Body of pancreas (tissue), 4 donors: ENCODE measurements around the gene ARID1A.

Experiments used
- POLR2A ChIP-seq, 3 donors: fragments of 450-650 bp; IDR thresholded peaks; one replicate each; pipeline ENCODE4 v1.6.1; 2016; ENCODE audit warnings: antibody characterized with exemption in 3 of 3, mild to moderate bottlenecking in 2 of 3
- TF ChIP-seq, protein P1 (sequence below), 7 experiments: fragments of 450-650 bp in 4 of 7; fragments of 200-600 bp in 3 of 7; sonication (generic) in 3 of 7; IDR thresholded peaks; one replicate each; pipeline ENCODE4 v1.5.1; 2016 to 2019; ENCODE audit warnings: antibody characterized with exemption in 7 of 7

DNA sequence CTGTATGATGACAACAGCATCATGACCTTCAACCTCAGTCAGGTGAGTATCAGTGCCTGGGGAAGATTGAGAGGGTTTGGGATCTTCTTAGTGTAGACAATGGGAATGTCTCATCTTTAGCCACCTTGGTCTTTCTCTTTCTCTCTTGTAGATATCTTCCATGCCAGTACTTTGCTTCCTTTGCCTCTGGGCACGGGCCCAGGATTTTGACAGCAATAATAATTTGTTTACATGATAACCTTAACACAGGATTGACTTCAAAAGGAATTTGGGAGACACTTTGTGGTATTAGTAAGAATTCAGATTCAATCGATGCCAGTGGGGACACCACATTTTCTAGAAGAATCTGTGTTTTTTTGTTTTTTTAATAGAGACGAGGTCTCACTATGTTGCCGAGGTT is 79.9 kb downstream of the ARID1A start:
- no peak for TF ChIP-seq POLR2A (IDR thresholded peaks at IDR 0.05)
- TF ChIP-seq, protein P1, sequence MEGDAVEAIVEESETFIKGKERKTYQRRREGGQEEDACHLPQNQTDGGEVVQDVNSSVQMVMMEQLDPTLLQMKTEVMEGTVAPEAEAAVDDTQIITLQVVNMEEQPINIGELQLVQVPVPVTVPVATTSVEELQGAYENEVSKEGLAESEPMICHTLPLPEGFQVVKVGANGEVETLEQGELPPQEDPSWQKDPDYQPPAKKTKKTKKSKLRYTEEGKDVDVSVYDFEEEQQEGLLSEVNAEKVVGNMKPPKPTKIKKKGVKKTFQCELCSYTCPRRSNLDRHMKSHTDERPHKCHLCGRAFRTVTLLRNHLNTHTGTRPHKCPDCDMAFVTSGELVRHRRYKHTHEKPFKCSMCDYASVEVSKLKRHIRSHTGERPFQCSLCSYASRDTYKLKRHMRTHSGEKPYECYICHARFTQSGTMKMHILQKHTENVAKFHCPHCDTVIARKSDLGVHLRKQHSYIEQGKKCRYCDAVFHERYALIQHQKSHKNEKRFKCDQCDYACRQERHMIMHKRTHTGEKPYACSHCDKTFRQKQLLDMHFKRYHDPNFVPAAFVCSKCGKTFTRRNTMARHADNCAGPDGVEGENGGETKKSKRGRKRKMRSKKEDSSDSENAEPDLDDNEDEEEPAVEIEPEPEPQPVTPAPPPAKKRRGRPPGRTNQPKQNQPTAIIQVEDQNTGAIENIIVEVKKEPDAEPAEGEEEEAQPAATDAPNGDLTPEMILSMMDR (IDR thresholded peaks at IDR 0.05), result no peak
